NCI-H1930 (cell line): ENCODE results near the gene KLF13.

Experiments
- DNase-seq, 2 experiments: peaks; one replicate each; lab custom pipeline; 2025; lab: John Stamatoyannopoulos, UW

KLF13 gene

DNA sequence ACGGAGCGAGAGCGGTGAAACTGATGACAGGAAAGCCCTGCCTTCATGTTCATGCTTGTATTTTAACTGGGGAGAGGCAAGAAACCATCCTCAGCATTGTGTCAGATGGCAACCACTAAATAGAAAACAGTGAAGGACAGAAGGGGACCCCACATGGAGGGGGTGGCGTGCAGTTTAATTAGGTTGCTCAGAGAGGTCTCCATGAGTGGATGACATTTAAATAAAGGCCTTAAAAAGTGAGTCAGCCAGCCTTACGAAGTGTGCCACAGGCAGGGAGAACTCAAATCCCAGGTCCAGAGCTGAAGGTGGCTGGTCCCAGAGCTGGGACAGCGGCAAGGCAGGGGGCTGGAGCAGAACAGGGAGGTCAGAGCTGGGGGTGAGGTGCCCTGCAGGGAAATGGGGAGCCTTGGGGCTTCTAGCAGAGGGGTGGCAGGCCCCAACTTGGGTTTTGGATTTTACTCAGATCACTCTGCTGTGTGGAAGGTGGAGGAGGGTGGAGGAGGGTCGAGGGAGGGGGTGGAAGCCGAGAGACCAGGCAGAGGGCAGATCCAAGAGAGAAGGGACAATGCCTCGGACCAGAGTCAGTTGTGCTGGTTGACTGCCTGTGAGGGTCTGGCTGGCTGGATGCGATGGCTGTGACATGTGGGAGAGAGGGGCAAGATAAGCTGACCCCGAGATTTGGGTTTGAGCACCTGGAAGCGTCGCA lies 73.7 kb downstream of the KLF13 start:
- no peak for DNase-seq

DNA sequence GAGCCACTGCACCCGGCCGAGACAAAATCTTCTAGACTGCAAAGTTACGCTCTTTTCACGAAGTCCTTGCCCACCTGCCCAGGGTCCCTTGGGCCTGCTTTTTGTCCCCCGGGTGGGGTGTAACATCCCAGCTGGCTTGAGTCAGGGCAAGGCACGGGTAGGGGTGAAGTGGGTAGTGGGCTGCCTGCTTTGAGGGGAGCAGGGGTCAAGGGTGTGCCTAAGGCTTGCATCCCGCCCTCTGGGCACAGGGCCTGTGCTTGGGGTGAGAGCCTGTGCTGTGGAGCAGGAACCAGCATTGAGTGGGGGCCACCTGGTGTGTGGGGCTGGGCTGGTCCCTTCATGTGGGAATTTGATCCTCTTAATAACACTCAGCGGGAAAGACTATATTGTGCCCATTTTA lies 74.6 kb downstream of the KLF13 start:
- no peak for DNase-seq

DNA sequence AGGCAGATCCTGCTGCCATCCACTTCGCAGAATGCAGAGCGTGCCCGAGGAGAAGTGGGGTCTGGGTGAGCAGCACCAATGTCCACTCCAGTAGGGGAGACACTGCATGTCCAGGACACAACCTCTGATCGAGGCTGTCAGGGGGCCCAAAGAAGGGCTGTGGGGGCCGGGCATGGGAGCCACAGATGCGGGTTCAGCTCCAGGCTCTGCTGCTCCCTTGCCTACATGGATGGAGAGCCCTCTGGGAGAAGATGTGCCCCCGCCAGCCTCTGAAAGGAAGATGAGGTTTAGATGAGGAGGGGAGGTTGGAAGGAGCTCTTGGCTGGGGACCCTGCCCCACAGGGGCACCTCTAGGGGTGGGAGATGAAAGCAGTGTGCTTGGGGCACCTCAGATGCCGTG lies 75.4 kb downstream of the KLF13 start:
- DNase-seq: no peak

DNA sequence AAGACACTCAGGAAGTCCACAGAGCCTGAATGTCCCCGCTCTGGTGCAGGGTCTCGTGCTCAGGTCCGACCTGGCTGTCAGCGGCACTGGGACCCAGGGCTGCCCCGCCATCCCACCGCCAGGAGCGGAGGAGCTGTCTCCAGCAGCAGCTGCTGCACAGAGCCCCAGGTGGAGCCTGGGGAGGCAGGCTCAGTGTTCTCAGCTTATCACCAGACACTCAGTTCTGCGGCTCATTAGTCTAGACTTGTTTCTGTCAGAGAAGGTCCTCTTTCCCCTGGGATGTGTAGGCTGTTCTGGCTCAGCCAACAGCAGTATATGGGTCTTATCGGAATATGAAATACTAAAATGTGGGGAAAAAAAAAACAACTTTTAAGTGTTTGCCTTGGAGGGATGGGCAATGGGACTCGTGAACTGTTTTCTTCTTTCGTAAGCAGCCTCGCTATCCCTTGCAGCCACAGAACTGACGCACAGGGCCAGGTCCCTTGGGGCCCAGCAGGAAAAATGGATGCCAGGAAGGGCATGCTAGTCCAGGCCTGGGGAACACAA lies 75.9 kb downstream of the KLF13 start:
- no peak for DNase-seq

DNA sequence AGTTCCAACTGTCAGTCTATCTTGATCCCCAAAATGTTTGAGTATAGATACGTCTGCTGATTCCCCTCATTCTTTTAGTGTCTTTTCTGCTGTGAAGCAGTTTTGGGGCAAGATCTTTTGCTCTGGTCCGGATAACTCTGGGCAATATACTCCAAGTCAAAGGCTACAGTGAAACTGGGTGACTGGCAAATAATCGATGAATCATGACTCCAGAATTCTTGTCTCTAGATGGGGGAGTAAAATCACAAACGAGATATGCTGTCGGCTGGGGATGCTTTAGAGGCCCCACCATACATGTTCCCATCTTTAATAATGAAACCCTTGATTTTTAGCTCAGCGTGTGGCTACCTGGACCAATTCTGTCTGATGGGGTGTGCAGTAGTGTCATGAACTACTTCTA lies 76.5 kb downstream of the KLF13 start:
- DNase-seq: no peak

DNA sequence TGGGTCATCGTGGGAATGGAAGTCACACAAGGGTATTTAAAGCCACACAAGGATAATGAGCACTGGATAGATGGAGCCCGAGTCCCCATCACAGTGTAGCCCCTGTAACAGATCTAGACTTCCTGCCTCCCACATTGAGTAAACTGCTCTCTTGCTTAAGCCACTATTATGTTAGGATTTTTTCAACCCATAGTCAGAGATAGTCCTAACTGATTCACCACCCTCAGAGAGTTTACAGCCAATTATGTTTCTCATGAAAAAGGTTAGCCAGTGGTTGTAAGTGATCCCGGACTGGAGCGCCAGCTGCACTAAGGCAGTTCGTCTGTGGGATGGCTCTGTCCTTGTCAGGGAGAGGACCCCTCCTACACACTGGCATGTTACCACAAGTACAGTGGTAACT lies 77.0 kb downstream of the KLF13 start:
- DNase-seq: no peak

DNA sequence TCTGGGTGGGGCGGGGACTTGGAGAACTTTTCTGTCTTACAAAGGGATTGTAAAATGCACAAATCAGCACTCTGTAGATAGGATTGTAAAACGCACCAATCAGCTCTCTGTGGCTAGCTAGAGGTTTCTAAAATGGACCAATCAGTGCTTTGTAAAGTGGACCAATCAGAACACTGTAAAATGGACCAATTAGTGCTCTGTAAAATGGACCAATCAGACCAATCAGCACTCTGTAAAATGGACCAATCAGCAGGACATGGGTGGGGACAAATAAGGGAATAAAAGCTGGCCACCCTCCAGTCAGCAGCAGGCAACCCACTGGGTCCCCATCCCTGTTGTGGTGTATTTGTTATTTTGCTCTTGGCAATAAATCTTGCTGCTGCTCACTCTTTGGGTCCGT lies 77.7 kb downstream of the KLF13 start:
- no peak for DNase-seq

DNA sequence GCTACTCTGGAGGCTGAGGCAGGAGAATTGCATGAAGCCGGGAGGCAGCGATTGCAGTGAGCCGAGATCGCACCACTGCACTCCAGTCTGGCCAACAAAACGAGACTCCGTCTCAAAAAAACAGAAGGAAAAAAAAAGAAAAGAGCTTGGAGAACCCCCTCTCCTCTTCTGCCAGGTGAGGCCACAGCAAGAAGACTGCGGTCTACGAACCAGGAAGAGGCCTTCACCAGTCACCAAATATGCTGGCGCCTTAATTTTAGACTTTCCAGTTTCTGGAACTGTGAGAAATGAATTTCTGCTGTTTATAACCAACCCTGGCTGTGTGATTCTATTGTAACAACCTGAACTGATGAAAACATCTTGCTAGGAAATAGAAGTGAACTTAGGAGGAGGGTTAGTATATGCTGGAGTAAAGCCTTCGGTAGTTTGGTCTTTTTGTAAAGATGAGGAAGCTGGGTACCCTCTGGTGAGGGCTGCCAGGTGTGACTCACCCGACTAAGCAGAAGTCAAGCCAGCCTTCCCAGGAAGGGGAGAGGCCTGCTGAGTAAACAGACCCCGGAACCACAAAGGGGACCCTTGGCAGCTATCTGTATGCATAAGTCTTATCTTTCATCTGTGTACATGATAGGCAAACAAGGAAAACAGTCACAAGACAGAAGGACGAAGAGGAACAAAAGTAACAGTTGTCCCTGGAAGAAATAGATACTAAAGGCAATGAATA lies 78.7 kb downstream of the KLF13 start:
- no peak for DNase-seq

DNA sequence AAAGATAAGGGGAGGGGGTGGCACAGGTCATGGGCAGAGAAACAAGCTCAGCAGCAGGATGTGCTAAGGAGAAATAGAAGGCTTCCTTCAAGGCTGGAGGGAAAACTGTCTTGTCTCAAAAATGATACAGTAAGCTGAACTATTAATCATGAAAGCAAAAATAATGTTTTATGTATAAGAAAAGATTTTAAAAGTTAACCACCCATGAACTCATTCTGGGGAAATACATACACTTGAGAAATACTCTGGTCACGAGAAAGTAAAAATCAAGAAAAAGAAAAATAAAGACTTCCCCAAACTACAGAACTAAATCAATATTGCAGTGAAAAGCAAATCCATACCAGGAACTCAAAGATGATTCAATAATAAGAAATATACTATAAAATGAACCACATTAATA lies 80.7 kb downstream of the KLF13 start:
- DNase-seq: no peak

DNA sequence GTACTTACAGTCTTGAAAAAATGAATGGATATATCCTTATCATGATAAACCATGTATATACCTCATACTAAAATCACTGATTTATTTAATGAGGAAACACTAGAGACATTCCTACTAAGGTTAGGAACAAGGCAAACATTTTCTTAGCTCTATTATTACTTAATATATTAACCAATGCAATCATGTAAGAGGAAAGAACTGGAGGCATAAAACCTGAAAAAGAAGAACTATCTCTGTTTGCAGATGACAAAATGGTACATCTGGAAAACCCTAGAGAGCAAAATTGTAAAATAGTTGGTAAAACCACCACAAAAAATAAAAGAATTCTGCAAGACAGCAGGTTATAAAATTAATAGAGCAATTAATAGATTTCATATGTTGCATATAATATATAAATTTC lies 81.2 kb downstream of the KLF13 start:
- DNase-seq: no peak

DNA sequence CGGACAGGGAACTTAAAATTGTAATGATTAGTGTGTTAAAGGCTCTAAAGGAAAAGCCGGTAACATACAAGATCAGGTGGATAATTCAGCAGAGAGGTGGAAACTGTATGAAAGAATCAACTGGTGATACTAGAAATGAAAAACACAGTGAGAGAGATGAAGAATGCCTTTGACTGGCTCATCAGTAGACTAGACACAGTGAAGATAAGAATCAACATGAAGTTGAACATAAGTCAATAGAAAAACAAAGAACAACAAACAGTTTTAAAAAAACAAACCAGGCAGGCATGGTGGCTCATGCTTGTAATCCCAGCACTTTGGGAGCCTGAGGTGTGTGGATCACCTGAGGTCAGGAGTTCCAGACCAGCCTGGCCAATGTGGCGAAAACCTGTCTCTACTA lies 82.1 kb downstream of the KLF13 start:
- no peak for DNase-seq

DNA sequence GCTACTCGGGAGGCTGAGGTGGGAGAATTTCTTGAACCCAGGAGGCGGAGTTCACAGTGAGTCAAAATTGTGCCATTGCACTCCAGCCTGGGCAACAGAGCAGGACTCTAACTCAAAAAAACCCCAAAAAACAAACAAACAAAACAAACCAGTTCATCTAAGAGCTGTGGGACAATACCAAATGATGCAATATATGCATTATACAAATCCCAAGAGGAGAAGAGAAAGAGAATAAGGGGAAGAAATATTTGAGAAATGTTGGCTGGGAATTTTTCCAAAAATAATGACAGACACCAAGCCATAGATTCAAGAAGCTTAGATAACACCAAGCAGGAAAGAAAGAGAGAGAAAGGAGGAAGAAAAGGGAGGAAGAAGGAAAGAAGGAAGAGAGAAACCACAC lies 82.5 kb downstream of the KLF13 start:
- DNase-seq: no peak

DNA sequence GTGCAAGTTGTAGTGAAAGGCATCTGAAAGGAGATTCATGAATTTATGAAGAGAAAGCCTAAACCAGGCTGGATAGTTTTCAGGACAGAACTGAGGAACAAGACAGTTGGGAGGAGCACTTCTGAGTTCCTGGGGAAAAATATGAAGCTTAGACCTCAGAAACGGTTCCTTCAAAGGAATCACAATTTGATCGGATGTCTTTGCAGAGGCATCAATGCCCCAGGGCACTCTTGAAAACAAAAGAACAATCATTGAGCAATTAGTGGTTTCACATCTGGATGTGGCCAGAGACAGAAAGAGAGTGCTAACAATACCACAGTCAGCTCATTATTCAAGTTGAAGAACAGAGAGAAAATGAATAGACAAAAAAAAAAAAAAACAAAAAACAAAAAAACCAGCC lies 86.2 kb downstream of the KLF13 start:
- DNase-seq: no peak

DNA sequence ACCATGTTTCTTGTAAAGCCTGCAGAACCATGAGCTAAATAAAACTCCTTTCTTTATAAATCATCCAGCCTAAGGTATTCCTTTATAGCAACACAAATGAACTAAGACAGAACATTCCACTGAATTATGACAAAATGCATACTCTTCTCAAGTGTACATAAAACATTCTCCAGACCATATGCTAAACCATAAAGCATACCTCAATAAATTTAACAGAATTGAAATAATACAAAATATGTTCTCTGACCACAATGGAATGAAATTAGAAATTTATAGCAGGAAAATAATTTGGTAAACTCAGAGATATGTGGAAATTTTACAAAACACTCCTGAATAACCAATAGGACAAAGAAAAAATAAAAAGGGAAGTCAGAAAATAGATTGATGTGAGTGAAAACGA lies 88.6 kb downstream of the KLF13 start:
- no peak for DNase-seq

DNA sequence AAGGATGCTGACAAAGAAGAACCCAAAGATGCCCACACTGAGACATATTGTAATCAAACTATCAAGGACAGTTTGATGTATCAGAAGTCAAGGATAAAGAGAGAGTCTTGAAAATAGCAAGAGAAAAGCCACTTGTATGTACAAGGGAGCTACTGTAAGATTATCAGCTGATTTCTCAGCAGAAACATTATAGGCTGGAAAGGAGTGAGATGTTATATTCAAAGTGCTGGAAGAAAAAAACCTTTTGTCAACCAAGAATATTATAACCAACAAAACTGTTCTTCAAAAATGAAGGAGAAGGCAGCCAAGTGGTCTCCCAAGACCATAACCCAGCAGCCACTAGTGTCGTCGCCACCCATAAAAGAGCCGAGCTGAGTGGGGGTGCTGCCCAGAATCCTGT lies 93.2 kb downstream of the KLF13 start:
- DNase-seq: no peak

DNA sequence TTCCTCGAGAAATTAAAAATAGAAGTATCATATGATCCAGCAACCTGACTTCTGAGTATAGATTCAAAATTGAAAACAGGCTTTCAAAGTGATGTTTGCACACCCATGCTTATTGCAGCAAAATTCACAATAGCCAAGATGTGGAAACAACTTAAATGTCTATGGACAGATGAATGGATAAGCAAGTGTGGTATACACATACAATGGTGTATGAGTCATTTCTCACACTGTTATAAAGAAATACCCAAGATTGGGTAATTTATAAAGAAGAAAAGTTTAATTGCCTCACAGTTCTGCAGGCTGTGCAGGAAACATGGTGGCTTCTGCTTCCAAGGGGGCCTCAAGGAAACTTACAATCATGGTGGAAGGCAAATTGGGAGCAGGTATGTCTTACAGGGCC lies 100.8 kb downstream of the KLF13 start:
- no peak for DNase-seq
